Spleen (tissue), 7 donors: Measurements from ENCODE around the gene CD82.

Source experiments
- POLR2AphosphoS5 ChIP-seq, 3 donors: sonication (generic); formaldehyde crosslinking; IDR thresholded peaks; one replicate each; pipeline ENCODE4 v1.5.1; 2017; ENCODE audit warnings: antibody characterized with exemption in 3 of 3
- TF ChIP-seq, protein P1 (sequence below), 11 experiments: fragments of 200-600 bp in 7 of 11; fragments of 450-650 bp in 4 of 11; sonication (generic) in 4 of 11; IDR thresholded peaks in 8 of 11; conservative IDR thresholded peaks in 3 of 11; 1 replicate in 7 of 11; 2 replicates in 4 of 11; pipeline versions ENCODE4 v1.4.0 to v1.8.0; 2016 to 2021; ENCODE audit warnings: antibody characterized with exemption in 11 of 11, inconsistent platforms in 4 of 11, mild to moderate bottlenecking in 1 of 11
- donor health status: DM: no; HTN: no; CAD: no; lungs with moderate emphysema.
- donor health status: DM: no; HTN: no; CAD: no.
- donor health status: DM: no; HTN: no; CAD: no.

DNA sequence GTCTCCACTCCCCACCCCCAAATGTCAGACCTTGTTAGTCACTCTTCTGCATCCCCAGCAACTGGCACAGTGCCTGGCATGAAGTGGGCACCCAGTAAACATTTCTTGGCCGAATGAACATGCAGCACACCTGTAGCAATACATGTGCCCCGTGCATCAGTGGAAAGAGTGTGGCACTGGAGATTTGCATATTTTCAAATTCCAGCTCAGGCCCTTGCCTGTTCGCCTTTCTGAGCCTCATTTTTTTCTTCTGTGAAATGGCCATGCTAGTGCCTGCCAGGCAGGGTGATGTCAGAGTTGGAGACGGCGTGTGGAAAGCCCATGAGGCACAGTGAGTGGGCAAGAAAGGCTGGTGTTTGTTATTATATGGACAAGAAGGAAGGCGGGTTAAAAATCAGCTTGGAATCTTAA is 38.7 kb downstream of the CD82 start:
- TF ChIP-seq, protein P1, sequence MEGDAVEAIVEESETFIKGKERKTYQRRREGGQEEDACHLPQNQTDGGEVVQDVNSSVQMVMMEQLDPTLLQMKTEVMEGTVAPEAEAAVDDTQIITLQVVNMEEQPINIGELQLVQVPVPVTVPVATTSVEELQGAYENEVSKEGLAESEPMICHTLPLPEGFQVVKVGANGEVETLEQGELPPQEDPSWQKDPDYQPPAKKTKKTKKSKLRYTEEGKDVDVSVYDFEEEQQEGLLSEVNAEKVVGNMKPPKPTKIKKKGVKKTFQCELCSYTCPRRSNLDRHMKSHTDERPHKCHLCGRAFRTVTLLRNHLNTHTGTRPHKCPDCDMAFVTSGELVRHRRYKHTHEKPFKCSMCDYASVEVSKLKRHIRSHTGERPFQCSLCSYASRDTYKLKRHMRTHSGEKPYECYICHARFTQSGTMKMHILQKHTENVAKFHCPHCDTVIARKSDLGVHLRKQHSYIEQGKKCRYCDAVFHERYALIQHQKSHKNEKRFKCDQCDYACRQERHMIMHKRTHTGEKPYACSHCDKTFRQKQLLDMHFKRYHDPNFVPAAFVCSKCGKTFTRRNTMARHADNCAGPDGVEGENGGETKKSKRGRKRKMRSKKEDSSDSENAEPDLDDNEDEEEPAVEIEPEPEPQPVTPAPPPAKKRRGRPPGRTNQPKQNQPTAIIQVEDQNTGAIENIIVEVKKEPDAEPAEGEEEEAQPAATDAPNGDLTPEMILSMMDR (IDR thresholded peaks at IDR 0.05 in 8 of 11, conservative IDR thresholded peaks at IDR 0.05 in 3 of 11): no peak
- peak in 1 of 3 donors; percentile 49 for TF ChIP-seq POLR2AphosphoS5 (IDR thresholded peaks at IDR 0.05)
